GM18507 (cell line): ENCODE data around the gene ST13.
"Not testable (repeated sequence)": the region's sequence is repeated elsewhere in the genome, so short reads cannot be mapped to it uniquely, and the experiment has no call there.

Source experiments
- DNase-seq: peaks from one replicate; pipeline ENCODE4 v3.0.0; 2011; ENCODE audit warnings: low read depth; ENCODE audit not compliant: insufficient read length; ENCODE audit errors: extremely low spot score
- FAIRE-seq: peaks from 2 replicates; lab custom pipeline; 2011; peaks lifted over from hg19 to GRCh38; lab: Jason Lieb, UNC

ST13 gene

DNA sequence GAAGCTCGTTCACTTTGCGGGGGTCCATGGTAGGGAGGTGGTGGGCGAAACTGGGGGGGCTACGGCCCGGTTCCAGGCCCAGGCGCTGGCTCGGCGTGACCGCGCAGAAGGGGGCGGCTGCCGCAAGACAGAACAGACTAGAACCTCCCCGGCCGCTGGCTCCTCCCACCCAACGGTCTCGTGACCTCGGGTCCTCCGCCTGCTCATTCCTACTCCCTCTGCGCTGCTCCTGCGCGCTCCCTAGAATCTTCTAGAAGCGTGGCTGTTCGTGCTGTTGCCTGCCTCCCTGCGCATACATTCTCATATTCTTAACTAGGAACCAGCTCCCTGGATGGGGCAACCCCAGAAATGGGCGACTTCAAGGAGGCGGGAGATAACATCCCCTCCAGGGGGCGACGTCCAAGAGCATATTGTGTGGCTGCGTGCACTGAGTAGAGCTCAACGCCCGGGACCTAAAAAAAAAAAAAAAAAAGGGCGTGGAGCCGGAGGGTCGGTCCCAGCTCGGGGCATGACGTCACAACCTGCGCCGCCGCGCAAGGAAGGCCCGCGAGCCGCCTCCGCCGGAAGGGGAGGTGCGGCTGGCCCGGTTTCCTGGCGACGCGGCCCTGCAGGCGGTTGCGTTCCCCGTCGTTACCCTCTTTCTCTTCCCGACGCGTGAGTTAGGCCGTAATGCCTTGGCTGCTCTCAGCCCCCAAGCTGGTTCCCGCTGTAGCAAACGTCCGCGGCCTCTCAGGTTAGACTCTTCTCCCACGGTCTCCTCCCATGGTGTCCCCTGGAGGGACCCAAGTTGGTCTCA is at the start of gene ST13, which contains the start of gene XPNPEP3:
Gene ST13, minus strand, starts transcription at position 127 of the 796 bp plus-strand sequence. Its CDS starts 99 bp downstream, at position 28.
Gene XPNPEP3, plus strand, starts transcription at position 636 of the 796 bp plus-strand sequence. Its CDS starts 34 bp downstream, at position 670.
- FAIRE-seq (peak; percentile 98), DNase-seq (peak; percentile 81)

DNA sequence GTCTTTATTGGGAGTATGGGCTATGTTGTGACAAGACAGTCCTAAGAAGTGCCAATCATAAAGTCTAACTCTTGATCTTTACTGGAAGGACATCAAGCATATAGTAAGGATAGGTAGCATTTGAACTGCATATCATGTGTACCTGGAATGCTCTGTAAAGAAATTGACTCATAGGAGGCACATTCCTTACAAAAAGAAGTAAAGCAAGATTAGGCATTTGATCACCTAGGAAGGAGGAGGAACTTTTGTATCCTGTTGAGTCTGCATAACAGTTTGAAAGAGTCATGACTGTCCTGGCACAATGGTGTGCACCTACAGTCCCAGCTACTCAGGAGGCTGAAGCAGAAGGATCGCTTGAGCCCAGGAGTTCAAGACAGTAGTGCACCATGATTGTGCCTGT is 47.7 kb upstream of the ST13 start:
- DNase-seq (no peak), FAIRE-seq (no peak)

DNA sequence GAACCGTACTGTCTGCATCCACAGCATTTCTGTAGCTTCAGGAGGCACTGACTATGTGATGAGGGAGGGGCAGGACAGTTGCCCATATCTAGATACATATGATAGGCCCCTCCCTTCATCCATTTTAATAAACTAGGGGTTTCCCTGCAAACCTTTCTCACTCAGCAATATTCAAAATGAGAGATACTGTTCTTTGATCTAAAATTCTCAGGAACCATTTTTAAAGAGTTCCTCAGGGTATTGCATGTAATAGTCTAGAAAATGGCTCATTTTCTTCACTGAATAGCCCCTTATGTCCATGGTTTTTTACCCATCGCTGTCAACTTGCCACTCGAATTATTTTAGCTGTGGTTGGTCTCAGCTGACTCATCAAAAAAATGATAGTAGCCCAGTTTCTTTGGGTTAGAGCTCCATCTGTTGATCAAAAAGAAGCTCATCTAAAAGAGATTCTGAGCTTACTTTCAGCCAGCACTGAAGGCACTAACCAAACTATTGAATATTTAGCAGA is 42.5 kb upstream of the ST13 start:
- FAIRE-seq = peak; percentile 81

DNA sequence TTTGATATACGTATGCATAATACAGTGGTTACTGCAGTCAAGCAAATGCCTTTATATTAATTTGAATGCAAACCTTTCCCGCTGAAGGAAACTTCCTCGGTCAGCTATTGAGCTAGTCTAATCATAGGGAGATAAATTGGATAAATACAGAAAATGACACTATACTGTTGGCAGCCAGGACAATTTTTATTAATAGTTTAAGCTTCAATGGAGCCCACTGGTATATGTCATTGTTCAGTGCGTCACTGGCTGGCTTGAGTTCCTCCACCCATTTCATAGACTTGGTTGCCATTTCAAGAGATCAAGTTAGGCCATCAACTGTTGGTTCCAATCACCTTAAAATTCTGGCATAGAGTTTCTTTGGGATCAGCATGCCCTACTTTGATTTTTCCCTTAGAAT is 38.0 kb upstream of the ST13 start:
- FAIRE-seq (no peak), DNase-seq (no peak)

More for the DNA sequence above, 42.5 kb upstream of the ST13 start:
- peak; percentile 9 for DNase-seq

- no peak for DNase-seq
Observed at GRCh38 chr22:40890881-40891280, 34.4 kb upstream of the ST13 start.

DNA sequence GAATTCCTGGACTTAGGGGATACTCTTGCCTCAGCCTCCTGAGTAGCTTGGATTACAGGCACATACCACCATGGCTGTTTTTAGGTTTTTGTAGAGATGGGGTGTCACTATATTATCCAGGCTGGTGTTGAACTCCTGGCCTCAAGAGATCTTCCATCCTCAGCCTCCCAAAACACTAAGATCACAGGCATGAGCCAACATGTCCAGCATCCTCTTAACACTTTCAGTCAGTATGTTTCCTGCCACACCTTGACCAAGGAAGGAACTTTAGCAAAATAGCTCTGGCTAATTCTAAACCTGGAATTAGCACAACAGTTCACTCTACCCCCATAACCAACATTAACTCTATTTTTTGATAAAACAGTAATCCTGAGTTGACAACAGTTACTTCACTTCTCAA is 32.7 kb upstream of the ST13 start:
- FAIRE-seq = no peak
- DNase-seq = no peak

More at GRCh38 chr22:40890881-40891280, 34.4 kb upstream of the ST13 start:
- FAIRE-seq = no peak

- FAIRE-seq = no peak
- no peak for DNase-seq
Observed at GRCh38 chr22:40878922-40879321, 22.5 kb upstream of the ST13 start.

DNA sequence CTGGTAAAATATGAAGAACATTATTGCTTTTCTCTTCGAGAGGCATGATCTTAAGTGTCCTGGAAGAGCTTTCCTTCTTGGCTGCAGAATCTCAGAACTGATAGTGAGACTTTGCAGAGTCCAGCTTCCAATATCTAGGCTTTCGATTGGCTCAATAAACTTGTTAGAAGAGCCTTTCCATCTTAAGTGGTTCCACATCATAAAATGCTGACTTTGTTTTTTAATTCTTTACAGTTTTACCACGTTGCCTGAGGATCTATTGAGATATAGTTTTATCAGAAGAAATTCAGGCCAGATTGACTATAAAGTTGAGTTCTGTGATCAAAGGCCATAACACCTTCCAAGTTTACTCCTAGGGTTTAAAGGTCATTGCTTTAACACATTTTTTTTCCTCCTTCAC is 21.0 kb upstream of the ST13 start:
- FAIRE-seq = no peak
- no peak for DNase-seq

DNA sequence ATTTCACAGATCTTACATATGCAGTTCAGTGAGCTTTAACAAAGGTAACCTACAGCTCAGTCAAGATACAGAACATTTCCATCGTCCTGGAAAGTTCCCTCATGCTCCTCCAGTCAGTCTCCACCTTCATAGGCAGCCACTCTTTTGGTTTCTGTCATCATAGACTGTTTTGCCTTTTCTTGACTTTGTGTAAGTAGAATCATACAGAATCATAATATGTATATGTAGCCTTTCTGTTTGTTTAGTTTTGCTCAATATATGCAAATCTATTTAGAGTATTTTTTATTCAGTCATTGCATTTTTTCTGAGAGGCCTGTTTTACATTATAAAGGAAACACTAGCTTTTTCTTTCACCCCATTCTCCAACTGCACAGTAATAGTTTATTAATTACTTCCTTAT is 20.5 kb upstream of the ST13 start:
- DNase-seq = no peak

DNA sequence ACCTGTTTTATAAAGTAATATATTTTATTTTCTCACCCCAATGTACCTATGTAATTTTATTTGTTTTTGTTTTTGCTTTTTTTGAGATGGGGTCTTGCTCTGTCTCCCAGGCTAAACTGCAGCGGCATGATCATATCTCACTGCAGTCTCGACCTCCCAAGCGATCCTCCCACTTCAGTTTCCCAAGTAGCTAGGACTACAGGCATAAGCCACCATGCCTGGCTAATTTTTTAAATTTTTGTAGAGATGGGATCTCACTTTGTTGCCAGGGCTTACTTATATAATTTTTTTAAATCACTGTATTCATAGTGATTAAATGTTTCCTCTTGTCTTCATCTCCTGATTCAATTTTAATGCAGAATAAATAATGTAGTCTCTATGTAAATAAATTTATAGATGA is 18.7 kb upstream of the ST13 start:
- no peak for DNase-seq
- no peak for FAIRE-seq

More for the DNA sequence above, 20.5 kb upstream of the ST13 start:
- no peak for FAIRE-seq

- DNase-seq (no peak), FAIRE-seq (no peak)
Observed at GRCh38 chr22:40874016-40874415, 17.6 kb upstream of the ST13 start.

GRCh38 chr22:40868379-40868778 is 11.9 kb upstream of the ST13 start:
- DNase-seq, FAIRE-seq: not testable (repeated sequence)

DNA sequence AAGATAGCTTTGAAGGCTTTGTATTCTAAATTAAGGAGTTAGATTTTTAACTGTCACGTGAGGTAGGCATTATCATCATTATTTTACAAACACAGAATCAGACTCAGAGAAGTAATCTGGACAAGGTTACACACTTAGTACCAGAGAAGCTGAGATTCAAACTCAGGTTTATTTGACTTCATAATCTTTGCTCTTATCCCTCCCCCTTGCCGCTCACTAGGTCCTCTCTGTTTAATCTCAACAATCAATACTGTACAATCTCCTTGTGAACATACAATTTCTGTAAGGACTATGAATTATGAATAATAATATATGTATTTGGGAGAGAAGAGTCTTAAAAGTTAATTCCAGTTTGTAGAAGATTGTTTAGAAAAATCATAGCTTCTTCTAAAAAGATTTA is 10.7 kb upstream of the ST13 start:
- FAIRE-seq (no peak), DNase-seq (no peak)

DNA sequence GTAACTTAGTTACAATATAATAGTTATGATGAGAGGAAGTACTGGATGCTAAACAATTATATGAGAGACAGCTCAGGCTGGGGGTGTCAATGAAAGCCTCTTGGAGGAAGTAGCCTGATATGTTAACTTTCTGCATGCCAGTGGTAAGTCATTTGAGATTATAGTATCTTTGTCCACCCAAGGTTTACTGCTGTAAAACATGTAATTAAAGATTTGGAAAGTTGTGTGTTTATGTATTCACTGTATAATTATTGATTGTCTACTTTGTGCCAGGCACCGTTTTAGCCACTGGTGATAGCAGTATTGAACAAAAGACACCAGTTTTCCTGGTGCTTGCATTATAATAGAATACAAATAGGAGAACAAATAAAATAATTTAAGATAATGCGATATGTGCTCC is 6.1 kb upstream of the ST13 start:
- FAIRE-seq = no peak
- DNase-seq = no peak

GRCh38 chr22:40862013-40862412 is 5.6 kb upstream of the ST13 start, which contains the start of gene DNAJB7:
DNAJB7 (minus strand) TSS chr22:40862113; CDS start chr22:40861994, 119 bp downstream.
- FAIRE-seq (no peak), DNase-seq (no peak)

DNA sequence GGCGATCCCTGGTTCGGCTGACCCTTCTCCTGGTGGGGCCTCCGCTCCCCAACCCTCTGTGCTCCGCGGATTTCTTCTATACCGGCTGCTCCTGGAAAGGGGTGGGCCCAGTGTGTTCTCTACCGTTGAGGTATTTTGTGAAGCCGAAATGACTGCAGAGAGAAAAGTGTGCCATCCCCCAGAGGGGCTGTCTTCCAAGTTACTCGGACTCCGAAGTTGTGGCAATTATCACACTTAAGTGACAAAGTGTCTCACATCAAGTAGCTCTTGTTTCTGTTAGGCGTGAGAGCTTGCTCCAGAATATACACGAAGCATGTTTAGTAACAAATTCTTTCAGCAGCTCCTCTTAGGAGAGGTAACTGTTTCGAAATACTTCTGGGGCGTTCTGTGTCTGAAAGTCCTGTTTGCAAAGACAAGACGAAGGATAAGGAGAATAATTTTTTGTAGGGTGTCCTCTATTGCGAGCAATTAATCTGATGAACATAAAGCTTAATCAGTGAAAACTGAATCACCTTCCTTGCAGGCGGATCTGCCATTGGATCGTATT is 943 bp upstream of the ST13 start:
- DNase-seq (no peak), FAIRE-seq (no peak)

- FAIRE-seq (no peak), DNase-seq (no peak)
Observed at GRCh38 chr22:40855979-40856512, 393 bp downstream of the ST13 start.

GRCh38 chr22:40855071-40855978 is 1.1 kb downstream of the ST13 start:
- FAIRE-seq = no peak
- no peak for DNase-seq

- no peak for DNase-seq
Observed at GRCh38 chr22:40853961-40854360, 2.5 kb downstream of the ST13 start.

More at GRCh38 chr22:40853961-40854360, 2.5 kb downstream of the ST13 start:
- FAIRE-seq = no peak
